ENCODE results near the gene RNF123. TPM values are rescaled to one million over a fixed set of nuclear protein-coding genes. Genes with fewer than 3 reads are reported as not detected.

Gene RNF123
- total RNA-seq (10 to 100 TPM; 34.5 to 77.2 (median 50.7) TPM), polyA plus RNA-seq (10 to 100 TPM in 1 of 2 donors, 1 to 10 TPM in 1; 8.3 to 19.7 TPM), total RNA-seq (50.3 reads per million, percentile 71 among the genes with 10 or more reads in this experiment)

DNA sequence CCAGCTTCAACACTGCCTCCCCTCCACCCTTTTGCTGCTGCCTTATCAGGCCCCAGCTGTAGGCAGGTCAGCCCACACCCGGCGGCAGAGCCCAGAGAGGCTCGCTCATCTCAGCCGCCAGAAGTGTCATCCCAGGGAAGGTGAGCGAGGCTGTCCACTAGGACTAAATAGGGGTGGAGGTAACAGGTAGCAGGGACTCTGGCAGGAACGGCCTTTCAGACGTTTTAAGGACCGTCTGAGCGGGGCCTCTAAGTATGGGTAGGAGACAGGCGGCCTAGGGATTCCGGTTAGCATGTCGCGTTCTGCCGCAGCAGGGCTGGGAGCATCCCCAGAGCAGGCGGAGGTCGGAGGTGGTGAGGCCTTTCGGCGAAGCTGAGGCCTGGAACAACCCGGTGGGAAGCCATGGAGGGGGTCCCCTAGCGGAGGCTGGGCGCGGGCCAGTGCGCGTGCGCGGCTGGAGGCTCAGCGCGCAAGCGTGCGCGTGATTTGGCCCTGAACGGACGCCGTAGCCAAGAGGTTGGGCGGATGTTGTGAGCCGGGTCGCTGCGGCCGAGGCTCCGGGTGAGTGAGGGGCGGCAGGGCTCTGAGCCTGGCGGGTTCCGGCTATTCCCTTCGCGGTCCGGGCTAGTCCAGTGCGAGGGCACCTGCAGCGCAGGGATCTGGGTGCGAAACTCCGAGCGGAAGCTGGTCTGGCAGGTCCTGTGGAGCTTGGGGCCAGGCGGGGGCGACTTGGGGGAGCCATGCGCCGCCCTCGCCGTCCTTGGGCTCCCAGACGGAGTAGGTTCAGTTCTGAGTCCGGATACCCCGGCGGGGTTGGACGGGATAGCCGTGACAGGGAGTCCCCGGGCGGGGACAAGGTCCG, at the start of gene RNF123, which contains the start of gene MST1:
RNF123 (plus strand) TSS at position 512 of the 862 bp plus-strand sequence. CDS start 1,609 bp downstream, outside the sequence.
MST1 (minus strand) TSS at position 429 of the 862 bp plus-strand sequence. CDS start 783 bp downstream, outside the sequence.
- Mint-ChIP-seq H3K9me3 (peaks cover 0 to 5% (median 0%) of the 10 kb centered on the region in 11 donors), H3K4me1 (peaks cover 20 to 54% (median 41%) of the 10 kb centered on the region in 7 donors), H3K36me3 (no peaks in the 10 kb centered on the region), H3K27me3 (peaks cover 0 to 5% (median 0%) of the 10 kb centered on the region in 5 donors), H3K4me3 (peak within 1 kb of the TSS; percentile 84 to 99 (median 96)), H3K27ac (peak within 1 kb of the TSS; percentile 87 to 99 (median 95))
- Histone ChIP-seq H3K36me3 (ENCODE audit: control insufficient read depth in 2 of 3, insufficient read depth in 3 of 3, low read length in 3 of 3) (peaks cover 0 to 6% (median 0%) of the 10 kb centered on the region in 3 experiments), H3K27ac (ENCODE audit: low read depth, low read length) (peak within 1 kb of the TSS; percentile 82), H3K4me1 (ENCODE audit: control insufficient read depth in 2 of 2, insufficient read depth in 2 of 2, low read length in 2 of 2) (peaks cover 6 to 13% of the 10 kb centered on the region in 2 donors), H3K4me3 (ENCODE audit: low read length) (peak within 1 kb of the TSS; percentile 97), H3K27me3 (ENCODE audit: control insufficient read depth in 2 of 2, insufficient read depth in 2 of 2, low read length in 2 of 2) (no peaks in the 10 kb centered on the region), H3K9me3 (ENCODE audit: control insufficient read depth in 2 of 3, low read length in 3 of 3) (no peaks in the 10 kb centered on the region)
- ChIA-PET CTCF (no interaction called here), POLR2A (interaction anchor here (0.6 to 1.3 kb wide), 4 partner anchors 11 to 677 kb away, joined by 3 to 5 read pairs (median 4); no protein-coding TSS in a partner anchor)
- peak; percentile 89 to 96 (median 93) for DNase-seq
- ATAC-seq: peak; percentile 91
- intact Hi-C loops (cut with micrococcal nuclease): loop anchor here (1.0 to 5.0 kb wide), 5 partner anchors 15 to 240 kb away; partner anchors contain the start of genes APEH (in 2 of the 2), AMIGO3 (in 1 of the 2), GMPPB (in 1 of the 2) and MON1A (in 1 of the 2)

DNA sequence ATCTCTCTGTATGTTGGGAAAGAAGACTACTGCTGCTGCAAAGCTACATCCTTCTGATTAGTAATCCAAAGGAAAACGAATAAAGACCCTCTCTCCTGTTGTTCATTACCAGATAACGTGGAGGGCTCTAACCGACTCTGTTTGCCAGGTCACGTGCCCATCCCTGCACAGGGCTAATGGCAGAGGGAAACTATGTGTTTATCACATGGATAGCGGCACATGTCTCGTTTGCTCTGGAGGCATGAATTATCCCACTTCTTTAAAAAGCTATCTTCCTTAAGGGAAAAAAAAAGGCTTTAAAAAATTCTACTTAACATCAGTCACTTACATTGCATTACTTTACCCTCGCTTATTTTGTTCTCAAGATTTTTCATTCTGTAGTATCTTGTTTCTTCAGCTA, 48.1 kb upstream of the RNF123 start:
- Histone ChIP-seq H3K27me3 (ENCODE audit: control insufficient read depth in 2 of 2, insufficient read depth in 2 of 2, low read length in 2 of 2) (no peaks in the 10 kb centered on the region), H3K27ac (ENCODE audit: low read depth, low read length) (no peak overlapping the region), H3K4me1 (ENCODE audit: control insufficient read depth in 2 of 2, insufficient read depth in 2 of 2, low read length in 2 of 2) (no peaks in the 10 kb centered on the region), H3K9me3 (ENCODE audit: control insufficient read depth in 2 of 3, low read length in 3 of 3) (no peaks in the 10 kb centered on the region), H3K36me3 (ENCODE audit: control insufficient read depth in 2 of 3, insufficient read depth in 3 of 3, low read length in 3 of 3) (no peaks in the 10 kb centered on the region), H3K4me3 (ENCODE audit: low read length) (no peak overlapping the region)
- Mint-ChIP-seq H3K36me3 (no peaks in the 10 kb centered on the region), H3K27me3 (peaks cover 0 to 3% (median 0%) of the 10 kb centered on the region in 5 donors), H3K4me3 (no peak overlapping the region), H3K4me1 (peaks cover 0 to 6% (median 0%) of the 10 kb centered on the region in 7 donors), H3K9me3 (no peaks in the 10 kb centered on the region), H3K27ac (no peak overlapping the region)
- ChIA-PET POLR2A (no interaction called here), CTCF (no interaction called here)
- no peak for ATAC-seq
- DNase-seq: no peak
- intact Hi-C loops (cut with micrococcal nuclease): no loop called here

DNA sequence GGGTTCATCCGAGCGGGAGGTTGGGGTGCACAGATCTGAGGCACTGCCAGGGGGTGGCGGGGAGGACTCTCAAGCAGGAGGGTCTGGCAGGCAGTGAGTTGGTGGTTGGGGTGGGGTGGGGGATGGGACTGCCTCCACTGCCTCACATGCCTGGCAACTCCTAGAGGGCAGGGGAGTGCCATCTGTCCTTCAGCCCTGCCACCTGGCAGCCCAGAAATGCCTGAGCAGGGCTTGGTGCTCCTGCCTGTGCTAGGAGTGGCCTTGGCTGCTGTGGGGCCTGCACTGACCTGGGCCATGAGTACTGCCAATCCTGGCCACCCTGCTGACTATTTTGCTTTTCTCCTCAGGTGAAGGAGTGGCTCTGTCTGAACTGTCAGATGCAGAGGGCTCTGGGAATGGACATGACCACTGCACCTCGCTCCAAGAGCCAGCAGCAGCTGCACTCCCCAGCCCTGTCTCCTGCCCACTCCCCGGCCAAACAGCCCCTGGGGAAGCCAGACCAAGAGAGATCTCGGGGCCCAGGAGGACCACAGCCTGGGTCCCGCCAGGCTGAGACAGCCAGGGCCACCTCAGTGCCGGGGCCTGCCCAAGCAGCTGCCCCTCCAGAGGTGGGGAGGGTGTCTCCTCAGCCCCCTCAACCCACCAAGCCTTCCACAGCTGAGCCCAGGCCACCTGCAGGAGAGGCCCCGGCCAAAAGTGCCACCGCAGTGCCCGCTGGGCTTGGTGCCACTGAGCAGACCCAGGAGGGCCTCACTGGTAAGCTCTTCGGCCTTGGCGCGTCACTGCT, 47.2 kb upstream of the RNF123 start:
- intact Hi-C loops (cut with micrococcal nuclease): no loop called here
- no peaks in the 10 kb centered on the region for H3K9me3 ChIP-seq (ENCODE audit: control insufficient read depth in 2 of 3, low read length in 3 of 3)
- POLR2A ChIA-PET: no interaction called here
- H3K4me3 ChIP-seq (ENCODE audit: low read length): no peak overlapping the region
- no peaks in the 10 kb centered on the region for H3K27me3 ChIP-seq (ENCODE audit: control insufficient read depth in 2 of 2, insufficient read depth in 2 of 2, low read length in 2 of 2)
- Mint-ChIP-seq H3K27me3 (peaks cover 0 to 3% (median 0%) of the 10 kb centered on the region in 5 donors), H3K9me3 (no peaks in the 10 kb centered on the region), H3K4me1 (peaks cover 0 to 2% (median 0%) of the 10 kb centered on the region in 7 donors), H3K4me3 (no peak overlapping the region), H3K36me3 (no peaks in the 10 kb centered on the region), H3K27ac (no peak overlapping the region)
- H3K36me3 ChIP-seq (ENCODE audit: control insufficient read depth in 2 of 3, insufficient read depth in 3 of 3, low read length in 3 of 3): no peaks in the 10 kb centered on the region
- H3K4me1 ChIP-seq (ENCODE audit: control insufficient read depth in 2 of 2, insufficient read depth in 2 of 2, low read length in 2 of 2): no peaks in the 10 kb centered on the region
- ATAC-seq (no peak), DNase-seq (no peak)
- no peak overlapping the region for H3K27ac ChIP-seq (ENCODE audit: low read depth, low read length)
- CTCF ChIA-PET: no interaction called here

DNA sequence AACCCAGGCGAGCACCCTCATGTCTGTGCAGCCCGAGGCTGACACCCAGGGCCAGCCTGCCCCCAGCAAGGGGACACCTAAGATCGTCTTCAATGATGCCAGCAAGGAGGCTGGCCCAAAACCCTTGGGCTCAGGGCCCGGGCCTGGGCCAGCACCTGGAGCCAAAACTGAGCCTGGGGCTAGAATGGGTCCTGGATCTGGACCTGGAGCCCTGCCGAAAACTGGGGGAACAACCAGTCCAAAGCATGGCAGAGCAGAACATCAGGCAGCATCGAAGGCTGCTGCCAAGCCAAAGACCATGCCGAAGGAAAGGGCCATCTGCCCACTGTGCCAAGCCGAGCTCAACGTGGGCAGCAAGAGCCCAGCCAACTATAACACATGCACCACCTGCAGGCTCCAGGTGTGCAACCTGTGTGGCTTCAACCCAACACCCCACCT, 46.6 kb upstream of the RNF123 start:
- no peak for ATAC-seq
- Mint-ChIP-seq H3K4me3 (no peak overlapping the region), H3K4me1 (no peaks in the 10 kb centered on the region), H3K9me3 (peaks cover 0 to 2% (median 0%) of the 10 kb centered on the region in 11 donors), H3K36me3 (no peaks in the 10 kb centered on the region), H3K27ac (no peak overlapping the region), H3K27me3 (peaks cover 0 to 3% (median 0%) of the 10 kb centered on the region in 5 donors)
- CTCF ChIA-PET: no interaction called here
- no peaks in the 10 kb centered on the region for H3K9me3 ChIP-seq (ENCODE audit: control insufficient read depth in 2 of 3, low read length in 3 of 3)
- H3K4me3 ChIP-seq (ENCODE audit: low read length): no peak overlapping the region
- intact Hi-C loops (cut with micrococcal nuclease): no loop called here
- no peaks in the 10 kb centered on the region for H3K4me1 ChIP-seq (ENCODE audit: control insufficient read depth in 2 of 2, insufficient read depth in 2 of 2, low read length in 2 of 2)
- DNase-seq: no peak
- H3K27ac ChIP-seq (ENCODE audit: low read depth, low read length): no peak overlapping the region
- no peaks in the 10 kb centered on the region for H3K36me3 ChIP-seq (ENCODE audit: control insufficient read depth in 2 of 3, insufficient read depth in 3 of 3, low read length in 3 of 3)
- POLR2A ChIA-PET: no interaction called here
- H3K27me3 ChIP-seq (ENCODE audit: control insufficient read depth in 2 of 2, insufficient read depth in 2 of 2, low read length in 2 of 2): no peaks in the 10 kb centered on the region

- CTCF ChIA-PET: interaction anchor here (1.0 to 1.6 kb wide), 2 partner anchors 90 to 105 kb away, joined by 3 read pairs; partner anchors contain the start of gene BSN
- no peak overlapping the region for H3K27ac Mint-ChIP-seq
- intact Hi-C loops (cut with micrococcal nuclease): no loop called here
These were observed 44.7 kb upstream of the RNF123 start for GRCh38 chr3:49644684-49645083.

DNA sequence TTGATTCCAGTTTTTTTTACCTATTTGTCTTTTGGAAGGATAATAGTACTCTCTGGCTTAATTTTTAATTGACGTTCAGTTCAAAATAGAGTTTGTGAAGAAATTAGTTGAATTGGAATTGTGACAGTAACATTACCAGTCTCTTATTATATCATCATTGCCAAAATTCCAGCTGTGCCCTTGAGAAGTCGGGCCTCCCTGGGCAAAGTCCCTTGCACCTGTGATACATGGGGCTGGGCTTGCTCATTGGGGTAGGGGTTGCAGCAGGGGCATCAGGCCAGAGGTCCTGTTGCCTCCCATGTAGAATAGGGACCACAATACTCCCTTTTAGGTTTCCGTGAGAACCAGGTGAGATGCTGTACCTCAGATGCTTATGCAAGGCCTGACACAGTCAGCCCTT, 43.1 kb upstream of the RNF123 start:
- Mint-ChIP-seq H3K36me3 (no peaks in the 10 kb centered on the region), H3K9me3 (peaks cover 0 to 2% (median 0%) of the 10 kb centered on the region in 11 donors), H3K4me1 (no peaks in the 10 kb centered on the region), H3K27ac (no peak overlapping the region), H3K4me3 (no peak overlapping the region), H3K27me3 (no peaks in the 10 kb centered on the region)
- DNase-seq: no peak
- H3K36me3 ChIP-seq (ENCODE audit: control insufficient read depth in 2 of 3, insufficient read depth in 3 of 3, low read length in 3 of 3): no peaks in the 10 kb centered on the region
- CTCF ChIA-PET: interaction anchor here (1.6 kb wide), 1 partner anchor 106 kb away, joined by 3 read pairs; no protein-coding TSS in a partner anchor
- no peak overlapping the region for H3K27ac ChIP-seq (ENCODE audit: low read depth, low read length)
- POLR2A ChIA-PET: no interaction called here
- H3K9me3 ChIP-seq (ENCODE audit: control insufficient read depth in 2 of 3, low read length in 3 of 3): no peaks in the 10 kb centered on the region
- intact Hi-C loops (cut with micrococcal nuclease): no loop called here
- no peak overlapping the region for H3K4me3 ChIP-seq (ENCODE audit: low read length)
- H3K4me1 ChIP-seq (ENCODE audit: control insufficient read depth in 2 of 2, insufficient read depth in 2 of 2, low read length in 2 of 2): no peaks in the 10 kb centered on the region
- ATAC-seq: no peak
- H3K27me3 ChIP-seq (ENCODE audit: control insufficient read depth in 2 of 2, insufficient read depth in 2 of 2, low read length in 2 of 2): no peaks in the 10 kb centered on the region

More at GRCh38 chr3:49644684-49645083, 44.7 kb upstream of the RNF123 start:
- no peaks in the 10 kb centered on the region for H3K4me1 ChIP-seq (ENCODE audit: control insufficient read depth in 2 of 2, insufficient read depth in 2 of 2, low read length in 2 of 2)
- H3K27me3 ChIP-seq (ENCODE audit: control insufficient read depth in 2 of 2, insufficient read depth in 2 of 2, low read length in 2 of 2): no peaks in the 10 kb centered on the region
- Mint-ChIP-seq H3K9me3 (peaks cover 0 to 2% (median 0%) of the 10 kb centered on the region in 11 donors), H3K36me3 (no peaks in the 10 kb centered on the region), H3K4me3 (no peak overlapping the region), H3K4me1 (no peaks in the 10 kb centered on the region), H3K27me3 (peaks cover 0 to 3% (median 0%) of the 10 kb centered on the region in 5 donors)
- DNase-seq: no peak
- no peaks in the 10 kb centered on the region for H3K9me3 ChIP-seq (ENCODE audit: control insufficient read depth in 2 of 3, low read length in 3 of 3)
- POLR2A ChIA-PET: no interaction called here
- H3K27ac ChIP-seq (ENCODE audit: low read depth, low read length): no peak overlapping the region
- H3K36me3 ChIP-seq (ENCODE audit: control insufficient read depth in 2 of 3, insufficient read depth in 3 of 3, low read length in 3 of 3): no peaks in the 10 kb centered on the region
- H3K4me3 ChIP-seq (ENCODE audit: low read length): no peak overlapping the region
- ATAC-seq: no peak

Measured in naive thymus-derived CD4-positive, alpha-beta T cell (primary cell).